H9 (cell line): ENCODE measurements around the gene ATP6V0A4. TPM values are rescaled to one million over a fixed set of nuclear protein-coding genes. Genes with fewer than 3 reads are reported as not detected.

Source experiments
- DNase-seq: peaks from one replicate; pipeline ENCODE4 v3.0.0-alpha.2; 2017
- H2AFZ ChIP-seq: one replicate; pipeline ENCODE4 v1.6.1; 2013; ENCODE audit warnings: mild to moderate bottlenecking, low read length, control low read depth, moderate library complexity
- H2AK5ac ChIP-seq: 2 replicates; pipeline ENCODE4 v1.6.1; 2013; ENCODE audit warnings: low read length, control low read depth, mixed read lengths; ENCODE audit not compliant: insufficient read length
- H2BK120ac ChIP-seq: one replicate; pipeline ENCODE4 v1.6.1; 2013; ENCODE audit warnings: low read depth, mild to moderate bottlenecking, low read length, control low read depth, inconsistent platforms; ENCODE audit not compliant: poor library complexity, severe bottlenecking
- H2BK12ac ChIP-seq: 2 replicates; pipeline ENCODE4 v1.6.1; 2013; ENCODE audit warnings: low read length, control low read depth, mixed read lengths, low read depth; ENCODE audit not compliant: insufficient read length
- H2BK15ac ChIP-seq: 2 replicates; pipeline ENCODE4 v1.6.1; 2013; ENCODE audit warnings: low read depth, low read length, control low read depth
- H2BK20ac ChIP-seq: one replicate; pipeline ENCODE4 v1.6.1; 2013; ENCODE audit warnings: low read depth, mild to moderate bottlenecking, low read length, control low read depth, inconsistent platforms; ENCODE audit not compliant: poor library complexity, severe bottlenecking
- H2BK5ac ChIP-seq: 2 replicates; pipeline ENCODE4 v1.6.1; 2013; ENCODE audit warnings: low read length, control low read depth, mixed read lengths; ENCODE audit not compliant: insufficient read length
- H3K14ac ChIP-seq: 2 replicates; pipeline ENCODE4 v1.6.1; 2013; ENCODE audit warnings: low read length, control low read depth; ENCODE audit not compliant: insufficient read depth
- H3K18ac ChIP-seq: 2 replicates; pipeline ENCODE4 v1.6.1; 2013; ENCODE audit warnings: low read depth, mild to moderate bottlenecking, mixed read lengths, low read length, control low read depth; ENCODE audit not compliant: insufficient read length
- H3K23ac ChIP-seq: 2 replicates; pipeline ENCODE4 v1.6.1; 2013; ENCODE audit warnings: low read length, control low read depth, mixed read lengths, low read depth; ENCODE audit not compliant: insufficient read length
- H3K23me2 ChIP-seq: 2 replicates; pipeline ENCODE4 v1.6.1; 2013; ENCODE audit warnings: low read depth, mild to moderate bottlenecking, mixed read lengths, low read length, control low read depth; ENCODE audit not compliant: insufficient read length, poor library complexity, severe bottlenecking
- H3K27ac ChIP-seq: 2 replicates; pipeline ENCODE4 v1.5.1; 2013; ENCODE audit warnings: low read length, control low read depth, mixed read lengths, low read depth; ENCODE audit not compliant: insufficient read length
- H3K27me3 ChIP-seq: 2 replicates; pipeline ENCODE4 v1.6.1; 2013; ENCODE audit warnings: low read length, control low read depth, inconsistent platforms; ENCODE audit not compliant: insufficient read depth
- H3K4ac ChIP-seq: 2 replicates; pipeline ENCODE4 v1.6.1; 2013; ENCODE audit warnings: low read depth, mild to moderate bottlenecking, control low read depth, inconsistent platforms, low read length, moderate library complexity
- H3K4me1 ChIP-seq: 2 replicates; pipeline ENCODE4 v1.6.1; 2013; ENCODE audit warnings: low read length, control low read depth, inconsistent platforms; ENCODE audit not compliant: insufficient read depth
- H3K4me2 ChIP-seq: 2 replicates; pipeline ENCODE4 v1.6.1; 2013; ENCODE audit warnings: low read length, control low read depth, mixed read lengths; ENCODE audit not compliant: insufficient read length, insufficient read depth
- H3K56ac ChIP-seq: 2 replicates; pipeline ENCODE4 v1.6.1; 2013; ENCODE audit warnings: low read depth, mild to moderate bottlenecking, mixed read lengths, low read length, control low read depth; ENCODE audit not compliant: insufficient read length
- H3K79me1 ChIP-seq: 2 replicates; pipeline ENCODE4 v1.6.1; 2013; ENCODE audit warnings: low read depth, mild to moderate bottlenecking, moderate library complexity, low read length, control low read depth, inconsistent platforms; ENCODE audit not compliant: insufficient read depth, poor library complexity, severe bottlenecking
- H3K79me2 ChIP-seq: 2 replicates; pipeline ENCODE4 v1.6.1; 2013; ENCODE audit warnings: low read length, control low read depth, inconsistent platforms; ENCODE audit not compliant: insufficient read depth
- H3K9ac ChIP-seq: 2 replicates; pipeline ENCODE4 v1.6.1; 2013; ENCODE audit warnings: low read length, control low read depth, mixed read lengths; ENCODE audit not compliant: insufficient read length; ENCODE audit errors: extremely low read depth
- H3K9me3 ChIP-seq: one replicate; pipeline ENCODE4 v1.6.1; 2013; ENCODE audit warnings: low read depth, low read length, inconsistent platforms; ENCODE audit not compliant: control insufficient read depth
- H3T11ph ChIP-seq: one replicate; pipeline ENCODE4 v1.6.1; 2013; ENCODE audit warnings: mild to moderate bottlenecking, low read length, control low read depth, inconsistent platforms
- H4K20me1 ChIP-seq: one replicate; pipeline ENCODE4 v1.6.1; 2013; ENCODE audit not compliant: control insufficient read depth, insufficient read length, insufficient read depth
- H4K5ac ChIP-seq: 2 replicates; pipeline ENCODE4 v1.6.1; 2013; ENCODE audit warnings: low read depth, mild to moderate bottlenecking, mixed read lengths, low read length, control low read depth; ENCODE audit not compliant: insufficient read length
- H4K8ac ChIP-seq: replicated peaks from 2 replicates; pipeline ENCODE4 v1.6.1; 2013; ENCODE audit warnings: low read length, control low read depth, mixed read lengths, low read depth; ENCODE audit not compliant: insufficient read length
- H4K91ac ChIP-seq: 2 replicates; pipeline ENCODE4 v1.6.1; 2013; ENCODE audit warnings: low read depth, mild to moderate bottlenecking, moderate library complexity, mixed read lengths, low read length, control low read depth; ENCODE audit not compliant: insufficient read length
- H3K27ac Mint-ChIP-seq, 3 experiments: 2 replicates in 2 of 3; 3 replicates in 1 of 3; pipeline ENCODE4 v1.8.0; 2020 to 2021; ENCODE audit warnings: mixed read lengths in 3 of 3, mild to moderate bottlenecking in 1 of 3, moderate library complexity in 1 of 3
- H3K27me3 Mint-ChIP-seq: 2 replicates; pipeline ENCODE4 v1.8.0; 2021; ENCODE audit warnings: low read depth, mild to moderate bottlenecking, moderate library complexity, mixed read lengths
- H3K36me3 Mint-ChIP-seq, 3 experiments: 2 replicates in 2 of 3; 3 replicates in 1 of 3; pipeline ENCODE4 v1.8.0; 2020 to 2021; ENCODE audit warnings: low read depth in 3 of 3, mixed read lengths in 3 of 3; ENCODE audit not compliant: insufficient read depth in 1 of 3
- H3K4me1 Mint-ChIP-seq, 2 experiments: 2 replicates each; pipeline ENCODE4 v1.8.0; 2020; ENCODE audit warnings: mixed read lengths in 2 of 2
- H3K4me3 Mint-ChIP-seq, 2 experiments: 2 replicates in 1 of 2; 3 replicates in 1 of 2; pipeline ENCODE4 v1.8.0; 2020 to 2021; ENCODE audit warnings: mild to moderate bottlenecking in 2 of 2, mixed read lengths in 2 of 2, moderate library complexity in 1 of 2
- H3K9me3 Mint-ChIP-seq, 2 experiments: 2 replicates in 1 of 2; 3 replicates in 1 of 2; pipeline ENCODE4 v1.8.0; 2020; ENCODE audit warnings: mild to moderate bottlenecking in 2 of 2, mixed read lengths in 2 of 2, moderate library complexity in 1 of 2
- CTCF ChIP-seq: fragments of 200-600 bp; sonication (generic); conservative IDR thresholded peaks from 3 replicates; pipeline ENCODE4 v1.8.0; 2021; ENCODE audit warnings: antibody characterized with exemption, mild to moderate bottlenecking
- WGBS: extraction: QIAGEN DNeasy Blood & Tissue Kit; methylation state at CpG from one replicate; pipeline ENCODE4 v1.1.7; 2013; ENCODE audit warnings: missing lambda C conversion rate, low lambda C conversion rate, mixed read lengths; ENCODE audit not compliant: insufficient read length; ENCODE audit errors: extremely low coverage; 5-methylcytosine and 5-hydroxymethylcytosine counted together
- total RNA-seq: library from RNA; stranded (reverse); gene quantifications from 2 replicates; pipeline ENCODE4 v1.2.1, GENCODE V29; 2021

ATP6V0A4 gene
- total RNA-seq, 1 experiment from 2014 or later = 0.79 TPM

GRCh38 chr7:138738114-138738513 is 59.9 kb downstream of the ATP6V0A4 start:
- Mint-ChIP-seq H3K27ac (no peak overlapping the region), H3K9me3 (0 out of 5 replicates have a peak, but pooled peaks cover 0 to 2% of the 10 kb centered on the region in 2 experiments), H3K36me3 (peaks cover 0 to 4% (median 0%) of the 10 kb centered on the region in 3 experiments; a peak in 4 of 7 replicates), H3K4me3 (no peak overlapping the region), H3K27me3 (no peaks in the 10 kb centered on the region), H3K4me1 (peaks cover 20% of the 10 kb centered on the region in 2 experiments)
- Histone ChIP-seq H4K20me1 (no peaks in the 10 kb centered on the region), H3K79me2 (no peaks in the 10 kb centered on the region), H3K56ac (no peak overlapping the region), H3K4ac (no peak overlapping the region), H3K18ac (no peak overlapping the region), H2BK20ac (no peak overlapping the region), H2BK12ac (no peak overlapping the region), H2BK15ac (no peak overlapping the region), H3K9me3 (no peaks in the 10 kb centered on the region), H3K4me2 (no peak overlapping the region), H3K27ac (no peak overlapping the region), H2AFZ (no peak overlapping the region), H3K9ac (no peak overlapping the region), H3K23me2 (no peaks in the 10 kb centered on the region), H3K23ac (no peak overlapping the region), H2AK5ac (no peak overlapping the region), H2BK5ac (no peak overlapping the region), H3K4me1 (0 out of 2 replicates have a peak, but pooled peaks cover 3% of the 10 kb centered on the region), H4K5ac (no peak overlapping the region), H3K14ac (no peak overlapping the region), H3K79me1 (no peaks in the 10 kb centered on the region), H4K91ac (no peak overlapping the region), H3T11ph (no peak overlapping the region), H4K8ac (no peak overlapping the region), H2BK120ac (no peak overlapping the region), H3K27me3 (no peaks in the 10 kb centered on the region)
- WGBS = no CpG with 5 or more reads among the region's 3 CpGs
- TF ChIP-seq CTCF = no peak
- DNase-seq = no peak
